HG03025 (cell line): ENCODE results near the gene SCN1A.

Source experiments
- ATAC-seq: cut with Tn5 transposase; IDR thresholded peaks from one replicate; pipeline ENCODE4 v1.9.1; 2021; ENCODE audit warnings: mild to moderate bottlenecking, moderate library complexity; ENCODE audit not compliant: unreplicated experiment, low FRiP score

SCN1A gene

DNA sequence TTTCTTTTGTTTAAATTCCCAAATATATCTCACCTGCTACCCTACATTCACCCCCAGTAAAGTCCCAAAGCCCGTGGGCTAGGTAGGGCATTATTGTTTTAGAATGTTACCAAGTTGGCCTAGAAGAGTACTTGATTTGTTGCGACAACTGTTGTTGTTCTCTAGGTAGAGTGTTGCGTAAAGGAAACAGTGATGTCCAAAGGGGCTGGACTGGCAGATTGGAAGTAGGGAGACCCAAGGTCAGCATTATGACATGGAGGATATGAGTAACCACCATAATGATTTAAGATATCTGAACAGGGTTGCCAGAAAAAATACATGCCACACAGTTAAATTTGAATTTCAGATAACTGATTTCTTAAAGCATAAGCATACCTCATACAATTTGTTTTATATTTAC lies 39.2 kb downstream of the SCN1A start:
- ATAC-seq, result no peak

DNA sequence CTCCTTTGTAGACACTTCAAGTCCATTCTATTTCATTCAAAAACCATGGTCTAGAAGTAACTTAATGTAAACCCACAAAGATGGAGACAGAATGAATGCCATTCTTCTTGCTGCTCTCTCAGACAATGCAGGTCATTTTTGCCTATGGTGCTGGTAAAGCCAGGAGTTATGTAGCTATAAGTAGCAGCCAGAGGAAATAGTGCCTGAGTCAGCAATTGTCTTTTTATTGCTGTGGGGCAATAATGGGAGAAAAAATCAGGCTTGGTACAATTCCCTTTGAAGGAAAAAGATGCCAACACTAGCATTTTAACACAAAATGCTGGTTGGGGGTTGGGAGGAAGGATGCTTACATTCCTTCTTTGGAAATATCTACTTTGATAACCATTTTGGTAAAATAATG lies 43.5 kb downstream of the SCN1A start:
- ATAC-seq, result no peak

DNA sequence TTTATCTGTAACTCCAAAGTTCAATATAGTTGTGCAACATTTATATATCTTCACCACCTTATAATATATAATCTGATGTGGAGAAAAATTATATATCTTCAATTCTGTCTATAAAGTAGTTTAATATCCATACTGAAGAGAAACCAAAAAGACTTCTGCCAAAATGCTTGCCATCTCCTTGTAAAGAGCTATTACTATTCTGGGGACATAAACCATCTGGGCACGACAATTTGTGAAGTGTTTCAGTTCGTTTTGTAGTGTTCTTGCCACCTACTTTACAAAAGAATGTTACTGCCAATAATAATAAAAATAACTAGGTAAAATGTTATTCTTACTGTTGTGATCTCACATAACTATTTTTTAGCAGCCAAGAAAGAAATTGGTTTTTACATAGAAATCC lies 45.1 kb downstream of the SCN1A start:
- no peak for ATAC-seq

DNA sequence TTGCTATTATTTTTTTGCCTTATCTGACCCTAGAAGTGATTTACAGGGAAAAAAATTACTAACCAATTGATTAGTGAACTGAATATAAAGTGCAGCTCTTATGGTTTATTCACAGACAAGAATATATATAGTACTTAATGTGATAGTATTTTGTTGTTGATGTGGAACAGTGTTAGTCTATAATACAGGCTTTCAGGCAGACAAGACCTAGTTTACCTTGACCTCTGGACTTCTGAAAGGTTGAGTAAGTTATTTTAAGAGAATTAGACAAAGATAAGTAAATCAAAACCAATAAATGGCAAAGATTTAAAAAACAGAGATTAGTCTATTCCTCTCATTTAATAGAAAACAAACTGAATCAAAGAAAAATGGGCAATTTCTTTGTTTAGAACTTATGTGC lies 46.0 kb downstream of the SCN1A start:
- no peak for ATAC-seq

DNA sequence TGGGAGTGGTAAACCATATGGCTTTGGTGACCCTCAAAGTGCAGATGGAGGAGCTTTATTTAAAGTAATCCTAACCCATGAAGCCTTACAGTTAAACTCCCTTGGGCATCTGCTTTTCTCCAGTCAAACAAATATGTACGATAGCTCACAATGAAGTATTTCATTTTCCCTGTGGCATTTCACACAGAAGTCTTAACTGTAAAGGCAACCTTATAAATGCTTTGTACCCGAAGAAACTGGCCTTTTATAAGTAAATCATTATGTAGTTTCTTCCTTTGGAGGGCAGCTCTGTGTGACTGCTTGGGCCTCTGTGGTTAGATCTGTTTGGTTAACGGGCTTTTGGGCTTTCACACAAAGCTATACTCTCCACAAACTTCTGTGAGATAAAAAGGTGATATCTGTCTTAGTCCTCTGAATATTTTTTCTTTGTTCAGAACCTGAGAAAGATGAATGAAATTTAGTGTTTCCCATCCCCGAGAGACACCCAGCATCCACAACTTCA lies 46.6 kb downstream of the SCN1A start:
- no peak for ATAC-seq

DNA sequence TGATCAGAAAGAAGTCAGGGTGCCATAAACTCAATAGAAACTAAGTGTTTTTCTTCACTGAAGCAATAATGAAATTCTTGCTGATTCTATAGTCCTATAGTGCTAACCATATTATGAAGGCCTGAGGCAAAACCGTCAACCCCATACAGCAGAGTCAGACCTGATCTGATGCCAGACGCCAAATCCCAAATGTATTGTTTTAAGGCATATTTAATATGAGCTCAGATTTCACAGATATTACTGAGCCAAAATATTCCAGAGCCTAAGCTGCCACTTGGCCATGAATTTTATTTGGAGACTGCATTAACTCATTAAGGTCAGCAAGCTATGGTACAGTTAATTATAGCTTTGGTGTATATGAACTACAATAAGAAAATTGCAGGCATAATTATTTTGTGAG lies 53.4 kb downstream of the SCN1A start:
- ATAC-seq, result no peak

DNA sequence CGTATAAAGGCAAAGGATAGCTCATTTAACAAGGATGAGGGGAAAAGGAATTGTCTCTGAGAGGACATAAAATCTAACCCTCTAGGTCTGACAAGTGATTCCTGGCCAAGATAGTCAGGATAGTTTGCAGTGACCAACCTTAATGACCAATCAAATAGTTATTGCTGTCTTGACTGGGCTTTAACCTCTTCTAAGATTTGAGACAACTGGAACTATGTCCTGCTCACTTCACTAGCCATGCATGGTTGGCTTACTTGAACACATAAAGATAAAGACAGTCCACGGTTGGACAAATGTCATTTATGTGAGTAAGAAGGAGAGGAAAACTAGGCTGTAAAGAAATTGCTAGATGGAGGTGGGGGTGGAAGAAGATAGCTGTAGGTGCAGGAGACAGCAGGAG lies 53.8 kb downstream of the SCN1A start:
- ATAC-seq, result no peak

DNA sequence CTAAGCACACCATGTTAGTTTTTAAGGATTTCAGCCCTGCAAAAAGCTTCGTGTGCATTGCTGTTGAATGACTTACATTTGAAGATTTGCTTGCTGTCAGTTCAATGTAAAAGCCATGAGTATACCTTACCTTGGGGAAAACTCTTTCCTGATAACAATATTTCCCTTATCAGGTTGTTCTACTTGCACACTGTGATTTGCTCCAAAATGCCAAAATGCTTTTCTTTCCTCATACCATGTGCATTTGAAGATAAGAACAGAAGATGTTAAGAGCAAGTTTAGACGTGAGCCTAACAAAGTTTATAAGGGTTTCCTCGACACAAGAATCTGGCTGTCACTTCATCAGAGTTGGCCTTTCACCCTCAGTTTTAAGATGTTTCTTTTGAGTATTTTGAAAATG lies 57.6 kb downstream of the SCN1A start:
- no peak for ATAC-seq

DNA sequence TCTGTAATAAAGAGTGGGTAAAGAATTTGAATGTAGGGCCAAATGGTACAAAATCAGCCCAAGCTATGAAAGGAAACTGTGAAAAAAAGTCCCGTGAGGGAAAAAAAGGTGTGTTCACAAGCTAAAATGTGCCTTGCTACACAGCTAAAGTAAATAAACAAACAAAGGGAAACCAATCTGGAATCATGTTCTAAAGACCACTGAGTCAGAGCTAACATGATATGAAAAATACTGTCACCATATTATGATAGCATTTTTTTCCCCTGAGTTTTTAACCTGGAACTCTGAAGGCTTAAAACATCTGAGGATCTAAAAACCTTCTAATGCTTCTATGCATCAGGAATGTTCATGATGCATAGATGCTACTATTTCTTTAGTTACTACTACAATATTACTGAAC lies 58.8 kb downstream of the SCN1A start:
- no peak for ATAC-seq

DNA sequence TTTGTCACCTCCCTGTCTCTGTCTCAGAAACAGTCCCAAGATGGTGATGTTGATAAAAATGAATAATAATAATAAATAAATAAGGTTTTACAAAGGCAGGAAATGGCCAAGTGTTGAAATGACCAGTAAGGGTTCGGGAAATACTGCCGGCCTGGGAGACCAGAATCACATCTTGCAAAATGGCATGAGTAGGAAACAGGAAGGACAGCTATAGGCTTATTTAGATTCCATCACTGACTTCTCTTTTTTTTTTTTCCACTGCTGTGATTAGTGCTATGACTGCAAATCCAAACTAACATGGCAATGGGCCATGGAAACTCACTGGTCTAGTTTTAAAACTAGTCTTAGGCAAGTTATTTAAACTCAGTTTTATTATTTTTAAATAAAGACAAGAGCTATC lies 60.6 kb downstream of the SCN1A start:
- ATAC-seq, result no peak

DNA sequence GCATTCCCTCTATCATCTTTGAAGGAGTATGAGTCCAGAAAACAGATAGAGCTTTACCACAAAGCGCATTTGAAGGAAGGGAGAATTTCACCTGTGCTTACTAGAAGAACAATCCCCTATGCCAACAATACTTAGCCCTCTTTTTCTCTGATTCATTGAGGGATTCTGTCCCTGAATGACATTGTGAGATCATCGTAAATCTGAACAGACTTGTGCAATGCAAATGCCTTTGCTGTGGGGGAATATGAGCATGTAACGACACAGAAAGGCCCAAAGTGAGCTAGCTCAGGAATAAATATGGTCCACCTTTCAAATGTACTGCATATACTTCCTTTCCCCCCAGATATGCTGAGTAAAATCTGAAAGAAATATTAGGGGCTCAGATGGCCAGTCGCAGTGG lies 67.6 kb downstream of the SCN1A start:
- ATAC-seq, result no peak

DNA sequence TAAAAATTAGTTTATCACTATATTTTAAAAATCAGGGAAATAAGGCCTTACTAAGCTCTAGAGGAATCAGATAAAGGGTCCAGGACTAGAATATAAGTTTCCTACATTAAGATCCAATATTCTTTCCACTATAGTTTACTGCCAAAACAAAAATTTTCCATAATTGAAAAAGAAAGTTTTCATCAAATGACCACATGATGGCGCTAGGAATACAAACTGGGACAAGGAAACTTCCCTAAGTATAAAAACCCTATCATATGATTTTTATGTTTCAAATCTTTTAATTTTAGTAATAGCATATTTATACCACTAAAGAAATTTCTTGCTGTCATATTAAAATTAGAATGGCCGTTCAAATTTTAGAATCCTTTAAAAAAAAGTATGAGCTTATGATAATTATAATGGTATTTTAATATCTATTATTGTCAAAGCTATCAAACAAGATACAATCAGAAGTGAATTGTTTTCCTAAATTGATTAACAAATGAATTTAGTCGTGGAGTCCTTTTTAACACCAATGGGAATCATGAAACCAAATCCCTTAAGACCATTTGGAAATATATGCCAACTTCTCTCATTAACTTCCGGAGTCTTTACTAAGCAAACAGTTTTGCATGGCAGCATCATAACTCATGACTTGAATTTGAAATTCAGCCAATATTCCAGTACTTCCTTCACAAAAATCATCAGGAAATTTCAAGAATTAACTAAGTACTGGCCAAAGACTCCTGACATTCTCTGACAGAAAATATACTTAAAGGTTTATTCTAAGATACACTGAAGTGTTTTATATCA lies 70.3 kb downstream of the SCN1A start:
- ATAC-seq, result no peak

DNA sequence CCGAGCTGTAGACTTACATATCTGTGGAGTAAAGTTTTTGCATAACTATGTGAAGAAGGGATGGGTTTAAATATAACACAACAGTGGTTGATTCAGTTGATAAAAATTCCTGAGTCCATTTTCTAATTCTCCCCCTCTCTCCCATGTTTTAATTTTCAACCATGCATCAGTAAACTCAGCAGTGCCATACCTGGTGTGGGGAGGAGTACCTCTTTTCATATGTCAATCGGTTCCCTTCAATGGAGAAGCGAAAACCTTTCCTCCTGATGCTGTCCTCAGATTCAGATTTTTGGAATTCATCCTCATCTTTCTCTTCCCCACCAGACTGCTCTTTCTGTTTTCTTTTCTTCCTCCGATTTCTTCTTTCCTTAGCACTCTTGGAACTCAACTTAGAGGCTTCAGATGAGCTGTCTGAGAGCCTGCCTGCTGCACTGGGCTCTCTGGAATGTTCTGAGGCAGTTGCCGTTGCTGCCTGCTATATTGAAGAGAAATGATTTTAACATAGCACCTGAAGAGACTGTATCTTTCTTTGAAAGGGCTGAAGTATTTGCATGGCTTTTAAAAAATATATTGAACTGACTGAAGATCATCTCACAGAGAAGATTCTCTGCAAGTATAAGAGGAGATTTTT lies 82.9 kb downstream of the SCN1A start:
- ATAC-seq, result no peak

DNA sequence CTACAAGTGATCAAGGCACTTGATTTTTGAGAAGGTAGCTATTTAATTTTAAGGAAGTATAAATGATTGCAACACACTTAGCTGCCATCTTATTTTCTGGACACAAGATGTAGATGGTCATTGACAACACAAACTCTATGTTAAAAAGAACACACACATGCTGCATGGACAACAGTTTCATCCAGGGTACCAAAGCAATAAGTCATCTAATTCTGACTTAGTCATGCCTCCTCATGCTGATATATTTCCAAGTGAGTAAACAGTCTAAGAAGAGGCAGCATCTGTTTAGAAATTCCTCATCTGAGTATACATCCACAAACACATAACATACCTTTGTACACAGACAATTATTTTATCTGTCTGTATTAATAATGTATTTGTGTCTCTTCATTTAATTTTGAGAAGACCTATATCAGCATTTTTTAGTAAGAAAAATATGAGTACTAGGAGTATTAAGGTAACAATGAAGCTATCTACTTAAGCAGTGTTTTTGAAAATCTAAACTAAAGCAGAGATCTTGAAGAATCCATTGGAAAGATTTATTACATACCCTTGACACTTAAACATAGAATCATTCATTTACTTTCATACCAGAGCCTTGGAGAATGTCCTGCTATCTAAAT lies 84.9 kb downstream of the SCN1A start:
- ATAC-seq, result no peak

DNA sequence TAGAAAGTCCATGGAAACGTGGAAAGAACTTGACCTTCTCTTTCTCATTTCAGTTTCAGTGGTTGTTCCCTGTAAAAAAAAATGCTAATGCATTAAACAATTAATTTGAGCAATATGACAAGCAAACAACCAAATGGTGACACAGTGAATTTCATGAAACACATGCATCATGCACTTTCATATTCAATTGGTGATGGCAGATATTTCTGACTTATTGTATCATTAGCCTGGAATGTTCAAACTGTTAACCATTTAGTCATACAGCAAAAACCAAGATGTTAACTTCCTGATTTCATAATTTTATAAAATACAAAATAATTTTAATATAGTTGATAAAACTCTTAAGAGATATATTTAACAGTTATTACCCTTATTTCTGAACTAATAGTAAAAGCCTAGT lies 85.5 kb downstream of the SCN1A start:
- ATAC-seq, result no peak

DNA sequence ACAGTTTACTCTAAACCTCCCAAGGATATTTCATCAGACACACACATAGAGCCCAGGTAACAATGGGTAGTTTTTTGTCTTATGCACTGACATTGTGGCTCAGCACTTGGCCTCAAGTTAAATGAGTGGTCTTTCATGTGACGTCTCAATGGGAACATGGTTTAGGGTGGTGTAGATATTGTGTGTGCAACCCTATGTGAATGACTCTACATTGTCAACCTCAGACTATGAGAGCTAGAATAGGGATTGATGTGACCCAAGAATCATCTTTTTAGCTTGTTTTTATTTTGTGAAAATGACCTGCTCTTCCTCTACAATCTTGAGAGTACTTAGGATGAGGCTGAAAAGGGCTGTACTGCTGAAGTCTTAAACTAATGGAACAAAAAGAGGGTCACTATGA lies 86.2 kb downstream of the SCN1A start:
- ATAC-seq, result no peak

DNA sequence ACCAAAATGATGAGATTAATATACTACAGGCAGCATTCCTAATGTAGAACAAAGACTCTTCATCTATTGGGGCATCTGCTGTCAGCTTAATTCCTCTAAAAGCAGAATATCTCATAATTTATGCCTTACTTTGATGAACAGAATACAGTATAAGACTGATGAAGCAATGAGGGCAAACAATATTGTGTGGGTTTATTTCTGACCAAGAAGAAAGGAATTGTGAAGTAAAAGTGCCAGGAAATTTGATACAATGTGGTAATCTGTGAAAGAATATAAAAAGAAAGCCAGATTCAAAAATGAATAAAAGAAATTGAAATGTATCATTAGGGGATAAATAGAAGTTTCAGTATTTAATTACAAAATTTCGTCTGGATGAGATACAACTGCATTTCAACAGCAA lies 95.5 kb downstream of the SCN1A start:
- ATAC-seq, result no peak

DNA sequence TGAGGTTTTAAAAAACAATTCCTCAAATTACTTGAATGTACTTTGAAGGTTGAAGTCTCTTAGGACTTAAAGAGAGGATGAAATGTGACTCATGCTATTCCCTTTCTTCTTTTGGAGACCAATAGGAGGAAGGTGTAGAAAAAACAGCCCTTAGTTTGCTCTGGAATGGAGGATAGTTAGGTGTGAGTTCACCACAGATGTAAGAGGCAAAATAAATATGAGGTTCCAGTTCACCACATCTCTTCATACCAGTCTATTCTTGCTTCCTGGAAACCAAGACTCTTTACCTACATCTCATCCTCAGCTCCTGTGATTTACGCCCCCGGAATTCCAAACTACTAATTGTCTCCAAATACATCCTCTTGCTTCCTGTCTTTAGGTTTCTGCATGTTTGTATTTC lies 96.8 kb downstream of the SCN1A start:
- no peak for ATAC-seq

DNA sequence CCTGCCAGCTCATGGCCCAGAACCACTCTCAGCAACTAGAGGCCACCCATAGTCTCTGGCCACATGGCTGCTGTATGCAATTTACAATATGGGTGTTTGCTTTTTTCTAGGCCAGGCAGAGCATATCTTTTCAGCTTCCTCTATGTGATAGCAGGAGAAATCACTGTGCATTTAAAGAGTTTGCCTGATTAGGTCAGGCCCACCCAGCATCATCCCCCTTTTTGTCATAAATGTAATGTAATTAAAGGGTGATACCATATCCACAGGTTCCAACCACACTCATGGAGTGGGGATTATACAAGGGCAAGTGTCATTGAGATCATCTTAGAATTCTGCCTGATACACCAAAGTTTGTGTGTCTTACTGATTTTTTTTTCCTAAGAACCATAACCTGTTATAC lies 102.5 kb downstream of the SCN1A start:
- no peak for ATAC-seq

DNA sequence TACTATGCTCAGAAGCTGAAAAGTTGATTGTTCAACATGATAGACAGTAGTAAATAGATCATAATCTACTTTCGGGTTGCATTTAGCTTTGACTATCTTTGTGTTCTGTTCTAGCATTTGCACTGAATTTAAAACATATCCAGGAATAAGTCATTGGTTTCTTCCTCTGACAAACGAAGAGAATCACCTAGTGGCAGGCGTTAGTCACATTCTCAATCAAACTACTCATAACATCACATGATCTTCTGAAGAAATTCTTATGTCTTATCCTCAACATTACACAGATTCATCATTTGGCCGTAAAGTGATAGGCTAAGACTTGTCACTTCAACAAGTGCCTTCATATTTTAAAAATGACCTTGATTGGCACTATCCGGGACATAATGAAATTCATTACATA lies 110.6 kb downstream of the SCN1A start:
- ATAC-seq, result no peak

DNA sequence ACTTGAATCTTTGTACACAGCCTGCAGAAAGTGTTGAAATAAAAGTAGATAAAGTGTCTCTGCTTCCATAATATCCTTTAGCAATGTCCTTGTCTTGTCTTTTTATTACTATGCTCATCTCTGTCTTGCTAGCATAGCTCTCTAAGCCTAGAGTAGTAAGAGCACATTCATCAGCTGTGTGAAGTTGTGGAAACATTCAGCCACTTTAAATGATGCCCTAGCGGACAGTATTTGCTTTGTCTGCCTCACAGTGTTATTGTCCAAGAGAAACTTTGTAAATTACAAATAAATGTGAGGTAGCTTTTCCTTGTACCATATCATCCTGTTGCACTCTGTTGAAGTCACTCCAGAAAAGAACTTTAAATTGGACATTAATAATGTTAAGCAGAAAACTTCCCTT lies 113.9 kb downstream of the SCN1A start:
- ATAC-seq, result no peak

DNA sequence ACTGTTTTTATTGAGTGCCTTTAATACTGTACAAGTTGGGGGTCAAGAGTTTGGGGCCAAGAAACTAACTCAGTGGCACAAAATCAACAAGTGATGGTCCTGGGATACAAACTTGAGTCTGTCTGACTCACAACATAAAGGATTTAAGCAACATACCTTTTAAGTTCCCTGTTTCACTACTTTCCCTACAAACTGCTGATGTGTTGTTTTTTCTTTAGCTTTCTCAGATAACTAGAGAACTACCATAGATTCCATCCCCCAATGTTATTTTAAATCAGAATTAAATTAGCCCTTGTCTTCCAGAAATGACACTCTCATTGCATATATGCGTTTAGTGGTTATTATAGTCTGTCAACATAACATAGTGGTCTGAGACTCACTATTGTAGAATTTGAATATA lies 116.2 kb downstream of the SCN1A start:
- ATAC-seq, result no peak
